GM19099 (cell line): ENCODE measurements around the gene NTPCR.

ENCODE experiments used
- POLR2A ChIP-seq: IDR thresholded peaks from 3 replicates; pipeline ENCODE4 v1.6.1; 2011; ENCODE audit warnings: low read depth; ENCODE audit not compliant: insufficient read length; ENCODE audit errors: extremely low read depth

Gene NTPCR

GRCh38 chr1:232921381-232921780 is 29.0 kb upstream of the NTPCR start:
- TF ChIP-seq POLR2A, result no peak

DNA sequence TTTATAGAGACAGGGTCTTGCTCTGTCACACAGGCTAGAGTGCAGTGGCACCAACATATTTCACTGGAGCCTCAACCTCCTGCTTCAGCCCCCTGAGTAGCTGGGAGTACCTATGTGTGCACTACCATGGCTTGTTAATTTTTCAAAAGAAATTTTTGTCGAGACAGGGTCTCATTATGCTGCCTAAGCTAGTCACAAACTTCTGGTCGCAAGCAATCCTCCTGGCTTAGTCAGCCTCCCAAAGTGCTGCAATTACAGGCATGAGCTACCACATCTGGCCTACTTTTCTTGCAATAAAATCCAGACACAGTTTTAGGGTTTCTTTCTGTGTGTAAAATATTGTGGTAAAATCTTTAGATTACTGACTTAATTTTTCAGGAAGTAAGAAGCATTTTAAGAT is 27.9 kb upstream of the NTPCR start:
- no peak for TF ChIP-seq POLR2A

DNA sequence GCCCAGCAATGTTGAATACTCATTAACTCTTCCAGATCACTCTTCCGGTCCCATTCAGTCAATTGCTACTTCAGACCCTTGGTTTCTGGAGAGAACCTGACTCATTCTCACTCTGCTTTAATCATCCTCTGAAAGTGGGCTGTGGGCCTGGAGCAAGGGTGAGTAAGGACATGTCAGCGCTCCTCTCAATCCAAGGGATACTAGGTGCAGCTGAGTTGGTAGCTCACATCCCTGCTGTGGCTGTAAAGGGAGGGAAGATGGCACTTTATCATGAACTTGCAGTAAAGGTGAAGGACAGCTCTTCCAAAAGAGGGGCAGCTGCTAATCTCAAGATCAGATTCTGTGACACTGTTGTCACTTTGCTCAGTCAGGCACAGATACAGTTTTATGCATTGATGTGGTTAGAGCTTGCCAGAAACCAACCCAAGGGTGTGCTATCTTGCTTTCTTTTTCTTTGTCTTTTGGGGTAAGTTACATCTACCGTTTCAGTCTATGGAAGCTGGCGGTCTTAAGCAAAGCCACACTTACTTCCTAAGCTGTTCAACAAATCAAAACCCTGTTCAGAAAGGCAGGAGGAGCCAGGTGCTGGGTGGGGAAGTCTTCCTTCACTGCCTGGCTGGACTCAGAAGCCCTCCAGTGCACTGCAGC is 26.5 kb upstream of the NTPCR start:
- no peak for TF ChIP-seq POLR2A

DNA sequence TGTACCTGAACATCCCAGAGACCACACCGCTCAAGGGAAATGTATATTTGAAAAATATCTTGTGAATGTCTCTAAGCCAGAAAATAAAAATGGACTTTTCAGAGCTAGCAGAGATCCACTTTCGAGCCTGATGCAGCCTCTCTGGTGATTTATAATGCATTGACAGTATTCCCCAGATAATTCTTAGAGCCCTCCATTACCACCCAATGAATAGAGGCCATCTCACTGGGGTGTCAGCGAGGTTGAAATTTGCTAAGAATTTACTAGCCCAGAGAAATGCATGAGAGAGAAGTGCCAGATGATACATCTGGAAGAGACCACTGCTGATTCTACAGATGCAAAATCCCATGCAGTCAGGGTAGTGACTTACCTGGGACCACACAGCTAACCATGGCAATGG is 25.5 kb upstream of the NTPCR start:
- TF ChIP-seq POLR2A, result no peak

DNA sequence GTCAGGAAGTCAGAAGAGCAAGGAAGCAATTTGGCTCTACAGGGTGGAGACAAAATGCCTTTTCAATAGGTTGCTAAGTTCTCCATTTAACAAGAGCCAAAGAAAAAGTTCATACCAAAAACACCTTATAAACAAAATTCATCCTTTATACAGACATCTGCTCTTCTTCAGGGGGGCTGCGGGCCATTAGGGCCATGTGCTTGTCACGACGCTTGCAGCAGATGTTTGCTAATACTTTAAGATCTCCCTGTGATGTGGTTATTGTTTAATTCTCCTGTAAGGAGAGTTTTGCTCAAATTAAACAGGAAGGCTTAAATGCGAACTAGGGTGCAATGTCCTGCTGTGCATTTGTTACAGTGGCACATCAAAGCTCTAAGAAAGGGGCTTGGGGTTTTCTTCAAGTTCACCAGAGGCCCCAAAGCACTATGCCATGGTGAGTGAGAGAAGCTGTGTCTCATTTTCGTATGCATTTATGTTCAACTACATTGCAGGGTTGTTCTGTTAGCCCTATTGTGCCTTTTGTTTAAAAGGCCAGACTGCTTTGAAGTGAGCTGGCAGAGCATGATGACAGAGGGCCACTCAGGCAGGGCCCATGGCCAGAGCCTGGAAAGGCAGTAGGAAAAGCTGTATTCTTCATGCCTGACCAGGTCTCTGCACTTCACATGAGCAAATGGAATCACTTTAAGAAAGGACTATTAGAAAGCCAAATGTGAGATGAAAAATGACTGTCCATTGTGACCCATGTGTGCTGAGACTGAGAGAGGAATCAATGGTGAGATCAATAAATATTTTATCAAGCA is 24.8 kb upstream of the NTPCR start:
- TF ChIP-seq POLR2A, result no peak

GRCh38 chr1:232927830-232928505 is 22.4 kb upstream of the NTPCR start:
- TF ChIP-seq POLR2A, result no peak

- TF ChIP-seq POLR2A, result no peak
Measured at GRCh38 chr1:232932486-232933425, 17.7 kb upstream of the NTPCR start.

- no peak for TF ChIP-seq POLR2A
Measured at GRCh38 chr1:232936941-232937340, 13.5 kb upstream of the NTPCR start.

GRCh38 chr1:232937741-232938375 is 12.6 kb upstream of the NTPCR start:
- TF ChIP-seq POLR2A, result no peak

DNA sequence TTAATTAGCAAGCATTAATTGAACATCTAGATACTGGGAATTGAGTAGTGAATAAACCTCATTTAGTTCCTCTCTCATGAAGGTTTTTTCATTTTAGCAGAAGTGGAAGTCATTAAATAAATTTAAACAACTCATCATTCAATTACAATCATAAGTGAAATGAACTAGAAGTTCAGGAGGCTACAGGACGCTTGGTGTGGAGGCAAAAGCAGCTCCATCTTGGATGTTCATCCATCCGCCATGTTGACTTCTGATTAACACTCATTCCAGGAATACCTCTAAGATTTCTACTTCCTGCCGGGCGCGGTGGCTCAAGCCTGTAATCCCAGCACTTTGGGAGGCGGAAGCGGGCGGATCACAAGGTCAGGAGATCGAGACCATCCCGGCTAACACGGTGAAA is 11.5 kb upstream of the NTPCR start:
- TF ChIP-seq POLR2A, result no peak

GRCh38 chr1:232939748-232940147 is 10.7 kb upstream of the NTPCR start:
- no peak for TF ChIP-seq POLR2A

GRCh38 chr1:232940262-232940661 is 10.1 kb upstream of the NTPCR start:
- no peak for TF ChIP-seq POLR2A

GRCh38 chr1:232942413-232943294 is 7.8 kb upstream of the NTPCR start:
- TF ChIP-seq POLR2A, result no peak

- no peak for TF ChIP-seq POLR2A
Measured at GRCh38 chr1:232943679-232944252, 6.6 kb upstream of the NTPCR start.

DNA sequence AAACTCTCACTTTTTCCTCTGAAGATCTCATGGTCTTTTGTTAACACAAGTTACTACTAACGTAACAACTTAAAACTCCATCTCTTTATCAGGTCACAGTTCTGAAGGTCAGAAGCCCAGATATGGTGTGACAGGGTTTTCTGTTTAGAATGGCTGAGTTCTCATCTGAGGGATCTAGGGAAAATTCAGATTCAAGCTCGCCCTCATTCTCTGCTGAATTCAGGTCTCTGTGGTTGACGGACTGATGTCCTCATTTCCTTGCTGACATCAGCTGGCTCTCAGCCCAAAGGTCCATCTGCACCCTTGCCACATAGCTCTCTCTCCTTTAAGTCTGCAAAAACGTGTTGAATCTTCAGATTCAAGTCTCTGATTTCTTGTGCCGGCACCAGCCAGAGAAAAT is 6.1 kb upstream of the NTPCR start:
- no peak for TF ChIP-seq POLR2A
